HepG2 (cell line): ENCODE measurements around the gene APBB3. TPM values are rescaled to one million over a fixed set of nuclear protein-coding genes. Genes with fewer than 3 reads are reported as not detected.

Source experiments
- AKAP8 ChIP-seq: sonication (generic); formaldehyde crosslinking; IDR thresholded peaks from 2 replicates; pipeline ENCODE4 v1.5.1; 2020; ENCODE audit warnings: mild to moderate bottlenecking, missing genetic modification reagents
- BRF2 ChIP-seq: sonication (generic); formaldehyde crosslinking; IDR thresholded peaks from 2 replicates; pipeline ENCODE4 v1.8.1; 2022; ENCODE audit warnings: mild to moderate bottlenecking, missing genetic modification reagents
- CBX2 ChIP-seq, 2 experiments: fragments of 200-600 bp in 1 of 2; sonication (generic); formaldehyde crosslinking in 1 of 2; IDR thresholded peaks; 2 replicates each; pipeline versions ENCODE4 v1.7.0 to v1.8.1; 2018 to 2022; ENCODE audit warnings: low read depth in 2 of 2, low read length in 1 of 2, mild to moderate bottlenecking in 1 of 2, missing genetic modification reagents in 1 of 2
- FUBP1 ChIP-seq: sonication (generic); formaldehyde crosslinking; IDR thresholded peaks from 2 replicates; pipeline ENCODE4 v1.5.1; 2020; ENCODE audit warnings: missing genetic modification reagents, mild to moderate bottlenecking, borderline replicate concordance
- GABPB1 ChIP-seq: IDR thresholded peaks from 2 replicates; pipeline ENCODE4 v1.6.1; 2016; ENCODE audit warnings: mild to moderate bottlenecking, missing genetic modification reagents, moderate library complexity, missing compliant biosample characterization
- HNF4A ChIP-seq: sonication (generic); formaldehyde crosslinking; IDR thresholded peaks from 2 replicates; pipeline ENCODE4 v1.4.0; 2020; ENCODE audit warnings: missing genetic modification reagents
- KAT2B ChIP-seq: fragments of 150-350 bp; IDR thresholded peaks from 2 replicates; pipeline ENCODE4 v1.6.1; 2014; ENCODE audit warnings: low read depth, low read length, borderline replicate concordance
- TSC22D2 ChIP-seq: sonication (generic); formaldehyde crosslinking; IDR thresholded peaks from 2 replicates; pipeline ENCODE4 v1.5.1; 2020; ENCODE audit warnings: missing genetic modification reagents, mild to moderate bottlenecking, borderline replicate concordance
- ZBTB38 ChIP-seq: sonication (generic); formaldehyde crosslinking; IDR thresholded peaks from 2 replicates; pipeline ENCODE4 v1.5.1; 2020; ENCODE audit warnings: mild to moderate bottlenecking, missing genetic modification reagents
- ZBTB7A ChIP-seq: sonication (generic); formaldehyde crosslinking; IDR thresholded peaks from 2 replicates; pipeline ENCODE4 v1.8.0; 2022; ENCODE audit warnings: mild to moderate bottlenecking, missing genetic modification reagents
- ZIK1 ChIP-seq: sonication (generic); formaldehyde crosslinking; IDR thresholded peaks from 2 replicates; pipeline ENCODE4 v1.5.0; 2020; ENCODE audit warnings: mild to moderate bottlenecking, low read depth, missing genetic modification reagents, borderline replicate concordance
- ZNF333 ChIP-seq: sonication (generic); formaldehyde crosslinking; IDR thresholded peaks from 2 replicates; pipeline ENCODE4 v1.4.0; 2020; ENCODE audit warnings: mild to moderate bottlenecking, missing genetic modification reagents, borderline replicate concordance
- ZNF652 ChIP-seq: IDR thresholded peaks from 2 replicates; pipeline ENCODE4 v1.6.1; 2016; ENCODE audit warnings: low read depth, borderline replicate concordance
- ZSCAN30 ChIP-seq: sonication (generic); formaldehyde crosslinking; IDR thresholded peaks from 2 replicates; pipeline ENCODE4 v1.5.0; 2020; ENCODE audit warnings: mild to moderate bottlenecking, missing genetic modification reagents
- polyA plus RNA-seq, 8 experiments: library from polyadenylated mRNA; depleted of rRNA in 3 of 8; stranded (reverse) in 7 of 8; unstranded in 1 of 8; fragments of >200 nt; fragmentation: Illumina TruSeq in 4 of 8; extraction: Trizol in 4 of 8; gene quantifications; 2 replicates each; pipeline versions ENCODE4 v1.2.1 to v1.2.3, GENCODE V29; 2011 to 2016; ENCODE audit warnings: low read depth in 4 of 8, missing spikeins in 1 of 8, mixed read lengths in 1 of 8; ENCODE audit not compliant: insufficient read depth in 1 of 8
- total RNA-seq, 5 experiments: library from RNA; depleted of rRNA; stranded (reverse); fragments of >200 nt; fragmentation: Illumina TruSeq; extraction: Trizol; gene quantifications; 2 replicates each; pipeline ENCODE4 v1.2.3, GENCODE V29; 2016; ENCODE audit warnings: low read depth in 1 of 5
- TF ChIP-seq, protein P1 (sequence below): sonication (generic); formaldehyde crosslinking; IDR thresholded peaks from 2 replicates; pipeline ENCODE4 v1.8.0; 2022; ENCODE audit warnings: mild to moderate bottlenecking, missing genetic modification reagents
- TF ChIP-seq, protein P2 (sequence below): IDR thresholded peaks from 2 replicates; pipeline ENCODE4 v1.4.0; 2020; ENCODE audit warnings: mild to moderate bottlenecking, missing genetic modification reagents
- TF ChIP-seq, protein P3 (sequence below), 2 experiments: sonication (generic) in 1 of 2; formaldehyde crosslinking in 1 of 2; IDR thresholded peaks; 2 replicates each; pipeline versions ENCODE4 v1.5.1 to v1.6.1; 2011 to 2020; ENCODE audit warnings: borderline replicate concordance in 1 of 2, low read depth in 1 of 2, low read length in 1 of 2, mild to moderate bottlenecking in 1 of 2, missing genetic modification reagents in 1 of 2, moderate library complexity in 1 of 2

The APBB3 gene
- total and polyA plus RNA-seq, 2 of the 13 experiments (the other 11 are each of a cell fraction or from before 2014, with no cell fraction given): 0.38 to 0.78 TPM

DNA sequence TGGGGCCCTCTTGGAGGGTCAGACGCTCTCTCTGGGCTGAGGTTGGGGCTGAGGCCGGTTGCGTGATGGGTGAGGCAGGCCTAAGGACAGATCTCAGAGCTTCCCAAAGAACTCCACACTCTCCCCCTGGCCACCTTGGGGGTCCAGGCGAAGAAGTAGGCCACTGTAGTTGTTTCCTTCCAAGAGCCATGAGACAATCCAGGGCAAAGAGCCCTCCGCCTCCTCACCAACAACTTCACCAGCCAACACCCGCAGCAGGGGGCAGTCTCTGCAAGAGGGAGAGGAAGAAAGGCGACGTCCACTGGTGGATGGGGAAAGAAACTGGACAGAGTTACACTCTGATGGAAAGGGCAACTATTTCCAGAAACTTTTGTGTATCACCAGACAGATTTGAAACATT is 10.9 kb upstream of the APBB3 start (continued):
- no peak for TF ChIP-seq BRF2 (CRISPR knock-in tag)
- no peak for TF ChIP-seq ZIK1 (CRISPR knock-in tag)
- no peak for TF ChIP-seq CBX2 (IDR thresholded peaks at IDR 0.05; ENCODE audit: low read depth, low read length)
- no peak for TF ChIP-seq CBX2 (CRISPR knock-in tag; IDR thresholded peaks at IDR 0.05; ENCODE audit: low read depth)
- TF ChIP-seq, protein P1, sequence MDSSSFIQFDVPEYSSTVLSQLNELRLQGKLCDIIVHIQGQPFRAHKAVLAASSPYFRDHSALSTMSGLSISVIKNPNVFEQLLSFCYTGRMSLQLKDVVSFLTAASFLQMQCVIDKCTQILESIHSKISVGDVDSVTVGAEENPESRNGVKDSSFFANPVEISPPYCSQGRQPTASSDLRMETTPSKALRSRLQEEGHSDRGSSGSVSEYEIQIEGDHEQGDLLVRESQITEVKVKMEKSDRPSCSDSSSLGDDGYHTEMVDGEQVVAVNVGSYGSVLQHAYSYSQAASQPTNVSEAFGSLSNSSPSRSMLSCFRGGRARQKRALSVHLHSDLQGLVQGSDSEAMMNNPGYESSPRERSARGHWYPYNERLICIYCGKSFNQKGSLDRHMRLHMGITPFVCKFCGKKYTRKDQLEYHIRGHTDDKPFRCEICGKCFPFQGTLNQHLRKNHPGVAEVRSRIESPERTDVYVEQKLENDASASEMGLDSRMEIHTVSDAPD: no peak
- no peak for TF ChIP-seq HNF4A (CRISPR knock-in tag)
- no peak for TF ChIP-seq TSC22D2 (CRISPR knock-in tag)
- no peak for TF ChIP-seq ZNF652 (CRISPR knock-in tag)
- TF ChIP-seq KAT2B: no peak
- no peak; the same call in 1 of the 2 replicates for TF ChIP-seq GABPB1 (CRISPR knock-in tag)
- TF ChIP-seq FUBP1 (CRISPR knock-in tag): no peak
- no peak for TF ChIP-seq ZBTB38 (CRISPR knock-in tag)
- TF ChIP-seq, protein P2, sequence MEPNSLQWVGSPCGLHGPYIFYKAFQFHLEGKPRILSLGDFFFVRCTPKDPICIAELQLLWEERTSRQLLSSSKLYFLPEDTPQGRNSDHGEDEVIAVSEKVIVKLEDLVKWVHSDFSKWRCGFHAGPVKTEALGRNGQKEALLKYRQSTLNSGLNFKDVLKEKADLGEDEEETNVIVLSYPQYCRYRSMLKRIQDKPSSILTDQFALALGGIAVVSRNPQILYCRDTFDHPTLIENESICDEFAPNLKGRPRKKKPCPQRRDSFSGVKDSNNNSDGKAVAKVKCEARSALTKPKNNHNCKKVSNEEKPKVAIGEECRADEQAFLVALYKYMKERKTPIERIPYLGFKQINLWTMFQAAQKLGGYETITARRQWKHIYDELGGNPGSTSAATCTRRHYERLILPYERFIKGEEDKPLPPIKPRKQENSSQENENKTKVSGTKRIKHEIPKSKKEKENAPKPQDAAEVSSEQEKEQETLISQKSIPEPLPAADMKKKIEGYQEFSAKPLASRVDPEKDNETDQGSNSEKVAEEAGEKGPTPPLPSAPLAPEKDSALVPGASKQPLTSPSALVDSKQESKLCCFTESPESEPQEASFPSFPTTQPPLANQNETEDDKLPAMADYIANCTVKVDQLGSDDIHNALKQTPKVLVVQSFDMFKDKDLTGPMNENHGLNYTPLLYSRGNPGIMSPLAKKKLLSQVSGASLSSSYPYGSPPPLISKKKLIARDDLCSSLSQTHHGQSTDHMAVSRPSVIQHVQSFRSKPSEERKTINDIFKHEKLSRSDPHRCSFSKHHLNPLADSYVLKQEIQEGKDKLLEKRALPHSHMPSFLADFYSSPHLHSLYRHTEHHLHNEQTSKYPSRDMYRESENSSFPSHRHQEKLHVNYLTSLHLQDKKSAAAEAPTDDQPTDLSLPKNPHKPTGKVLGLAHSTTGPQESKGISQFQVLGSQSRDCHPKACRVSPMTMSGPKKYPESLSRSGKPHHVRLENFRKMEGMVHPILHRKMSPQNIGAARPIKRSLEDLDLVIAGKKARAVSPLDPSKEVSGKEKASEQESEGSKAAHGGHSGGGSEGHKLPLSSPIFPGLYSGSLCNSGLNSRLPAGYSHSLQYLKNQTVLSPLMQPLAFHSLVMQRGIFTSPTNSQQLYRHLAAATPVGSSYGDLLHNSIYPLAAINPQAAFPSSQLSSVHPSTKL (CRISPR knock-in tag): peak; percentile 53
- no peak for TF ChIP-seq ZBTB7A
- no peak for TF ChIP-seq ZSCAN30 (CRISPR knock-in tag)
- TF ChIP-seq, protein P3, sequence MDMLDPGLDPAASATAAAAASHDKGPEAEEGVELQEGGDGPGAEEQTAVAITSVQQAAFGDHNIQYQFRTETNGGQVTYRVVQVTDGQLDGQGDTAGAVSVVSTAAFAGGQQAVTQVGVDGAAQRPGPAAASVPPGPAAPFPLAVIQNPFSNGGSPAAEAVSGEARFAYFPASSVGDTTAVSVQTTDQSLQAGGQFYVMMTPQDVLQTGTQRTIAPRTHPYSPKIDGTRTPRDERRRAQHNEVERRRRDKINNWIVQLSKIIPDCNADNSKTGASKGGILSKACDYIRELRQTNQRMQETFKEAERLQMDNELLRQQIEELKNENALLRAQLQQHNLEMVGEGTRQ (IDR thresholded peaks at IDR 0.05; ENCODE audit: low read depth, low read length): no peak
- TF ChIP-seq, protein P3 (CRISPR knock-in tag; IDR thresholded peaks at IDR 0.05; ENCODE audit: borderline replicate concordance): no peak
- TF ChIP-seq AKAP8: no peak
- TF ChIP-seq ZNF333 (CRISPR knock-in tag): no peak
